Testis (tissue), 3 donors: ENCODE data around the gene HMGA1. TPM values are rescaled to one million over a fixed set of nuclear protein-coding genes. Genes with fewer than 3 reads are reported as not detected.

ENCODE experiments used
- DNase-seq: peaks from one replicate; pipeline ENCODE4 v3.0.0-alpha.2; 2019
- H3K27ac ChIP-seq, 2 donors: fragments of 200-600 bp; sonication (generic); one replicate each; pipeline ENCODE4 v1.5.1; 2019
- H3K27me3 ChIP-seq: fragments of 200-600 bp; sonication (generic); one replicate; pipeline ENCODE4 v1.5.1; 2019
- H3K36me3 ChIP-seq: fragments of 200-600 bp; sonication (generic); one replicate; pipeline ENCODE4 v1.5.1; 2017; ENCODE audit warnings: low read depth; ENCODE audit errors: missing control alignments
- H3K4me1 ChIP-seq: fragments of 200-600 bp; sonication (generic); one replicate; pipeline ENCODE4 v1.5.1; 2019
- H3K4me3 ChIP-seq, 2 donors: fragments of 200-600 bp; sonication (generic); one replicate each; pipeline ENCODE4 v1.5.1; 2017 to 2019
- H3K9me3 ChIP-seq: fragments of 200-600 bp; sonication (generic); one replicate; pipeline ENCODE4 v1.5.1; 2017
- POLR2A ChIP-seq: fragments of 450-650 bp; IDR thresholded peaks from one replicate; pipeline ENCODE4 v1.6.1; 2017; ENCODE audit warnings: antibody characterized with exemption, mild to moderate bottlenecking, moderate library complexity
- WGBS, 2 donors: methylation state at CpG; one replicate each; pipeline ENCODE4 v1.1.5; 2018; 5-methylcytosine and 5-hydroxymethylcytosine counted together
- intact Hi-C: fragments of 100-400 bp; cut with DNase I; formaldehyde crosslinking; loops from one replicate; pipeline ENCODE4 v1.15.1; 2023; ENCODE audit warnings: low total_unique reads
- polyA plus RNA-seq: library from polyadenylated mRNA; stranded (reverse); fragments of 350-450 nt; fragmentation: Illumina TruSeq; extraction: RNeasy Lipid Tissue Mini Kit (QIAGEN cat#74804); gene quantifications from one replicate; pipeline ENCODE4 v1.2.3, GENCODE V29; 2014; ENCODE audit warnings: low read depth, low replicate concordance; ENCODE audit not compliant: insufficient read depth
- total RNA-seq, 2 donors: library from RNA; depleted of rRNA; stranded (reverse); fragments of >200 nt; gene quantifications; one replicate each; pipeline ENCODE4 v1.2.3, GENCODE V29; 2016
- TF ChIP-seq, protein P1 (sequence below), 3 experiments: fragments of 450-650 bp in 2 of 3; fragments of 200-600 bp in 1 of 3; sonication (generic) in 1 of 3; IDR thresholded peaks; one replicate each; pipeline ENCODE4 v1.5.1; 2016 to 2019; ENCODE audit warnings: antibody characterized with exemption in 3 of 3, mild to moderate bottlenecking in 2 of 3, moderate library complexity in 1 of 3

HMGA1 gene
- total and polyA plus RNA-seq, 3 donors from 2014 or later, result 136 to 204 (median 184) TPM

DNA sequence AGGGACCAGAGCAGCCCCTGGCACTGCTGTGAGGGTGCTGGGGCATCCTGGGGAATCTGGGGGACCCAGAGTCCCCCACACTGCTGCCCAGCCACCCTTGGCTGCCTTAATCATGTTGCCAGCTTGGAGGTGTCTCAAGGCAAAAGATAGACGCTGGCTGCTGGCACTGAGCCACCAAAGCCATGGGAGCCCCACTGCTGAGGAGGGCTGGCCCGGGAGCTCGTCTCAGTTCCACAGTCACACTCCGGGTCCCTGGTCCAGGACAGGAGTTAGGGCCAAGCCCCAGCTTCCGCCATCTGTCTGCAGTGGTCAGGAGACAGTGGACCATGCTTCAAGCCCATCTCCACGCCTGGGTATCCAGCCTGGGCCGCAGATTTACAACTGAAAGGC is 41.0 kb upstream of the HMGA1 start:
- H3K4me3 ChIP-seq, result peak overlapping the region; percentile 46 to 61
- no peaks in the 10 kb centered on the region for H3K36me3 ChIP-seq
- 32 to 33% methylated on average over 1 to 7 of the region's 7 CpGs for WGBS, 2 donors
- no peak for TF ChIP-seq POLR2A
- TF ChIP-seq, protein P1, sequence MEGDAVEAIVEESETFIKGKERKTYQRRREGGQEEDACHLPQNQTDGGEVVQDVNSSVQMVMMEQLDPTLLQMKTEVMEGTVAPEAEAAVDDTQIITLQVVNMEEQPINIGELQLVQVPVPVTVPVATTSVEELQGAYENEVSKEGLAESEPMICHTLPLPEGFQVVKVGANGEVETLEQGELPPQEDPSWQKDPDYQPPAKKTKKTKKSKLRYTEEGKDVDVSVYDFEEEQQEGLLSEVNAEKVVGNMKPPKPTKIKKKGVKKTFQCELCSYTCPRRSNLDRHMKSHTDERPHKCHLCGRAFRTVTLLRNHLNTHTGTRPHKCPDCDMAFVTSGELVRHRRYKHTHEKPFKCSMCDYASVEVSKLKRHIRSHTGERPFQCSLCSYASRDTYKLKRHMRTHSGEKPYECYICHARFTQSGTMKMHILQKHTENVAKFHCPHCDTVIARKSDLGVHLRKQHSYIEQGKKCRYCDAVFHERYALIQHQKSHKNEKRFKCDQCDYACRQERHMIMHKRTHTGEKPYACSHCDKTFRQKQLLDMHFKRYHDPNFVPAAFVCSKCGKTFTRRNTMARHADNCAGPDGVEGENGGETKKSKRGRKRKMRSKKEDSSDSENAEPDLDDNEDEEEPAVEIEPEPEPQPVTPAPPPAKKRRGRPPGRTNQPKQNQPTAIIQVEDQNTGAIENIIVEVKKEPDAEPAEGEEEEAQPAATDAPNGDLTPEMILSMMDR (IDR thresholded peaks at IDR 0.05), result no peak
- no peaks in the 10 kb centered on the region for H3K4me1 ChIP-seq
- no peak for DNase-seq
- H3K27ac ChIP-seq, result no peak overlapping the region
- intact Hi-C loops, result loop anchor here (10.0 kb wide), 1 partner anchor 219 kb away; no protein-coding TSS in a partner anchor
- no peaks in the 10 kb centered on the region for H3K27me3 ChIP-seq
- H3K9me3 ChIP-seq, result no peaks in the 10 kb centered on the region

DNA sequence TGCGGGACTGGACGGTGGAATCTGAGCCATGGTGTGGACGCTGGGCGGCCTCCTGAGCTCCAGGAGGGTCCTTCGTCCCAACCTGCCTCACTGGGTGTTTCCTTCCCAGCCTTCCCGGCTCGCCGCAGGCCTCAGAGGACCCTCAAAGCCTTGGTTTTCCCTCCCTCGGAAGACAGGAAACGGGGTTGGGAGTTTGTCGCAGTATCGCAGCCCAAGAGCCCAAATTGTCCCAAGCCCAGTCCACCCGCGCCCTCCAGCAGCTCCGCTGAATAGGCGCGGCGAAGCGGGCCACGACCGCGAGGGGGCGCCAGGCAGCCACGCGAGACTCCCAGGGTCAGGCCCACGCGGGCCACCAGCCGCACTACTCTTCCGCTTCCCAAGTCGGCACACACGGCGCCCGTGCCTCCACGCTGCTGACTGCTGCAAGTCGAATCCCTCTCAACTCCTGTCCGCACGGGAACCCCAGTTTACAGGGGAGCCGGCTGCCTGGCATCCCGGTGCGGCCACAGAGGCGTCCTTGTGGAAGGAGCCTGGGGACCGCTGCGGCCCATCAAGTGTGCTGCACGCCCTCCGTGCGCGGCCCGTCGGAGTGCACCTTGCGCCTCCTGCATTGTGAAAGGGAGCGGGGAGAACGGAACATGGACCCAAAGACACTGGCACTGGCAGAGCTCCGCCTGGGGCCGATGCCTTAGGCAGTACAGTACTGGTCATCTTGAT is 40.4 kb upstream of the HMGA1 start:
- intact Hi-C loops, result loop anchor here (10.0 kb wide), 1 partner anchor 219 kb away; no protein-coding TSS in a partner anchor
- H3K9me3 ChIP-seq, result no peaks in the 10 kb centered on the region
- 4 to 8% methylated on average over 2 to 41 of the region's 54 CpGs for WGBS, 2 donors
- TF ChIP-seq POLR2A, result no peak
- TF ChIP-seq, protein P1 (IDR thresholded peaks at IDR 0.05), result peak; percentile 87 to 96 (median 89)
- no peaks in the 10 kb centered on the region for H3K27me3 ChIP-seq
- H3K4me1 ChIP-seq, result no peaks in the 10 kb centered on the region
- peak; percentile 92 for DNase-seq
- H3K27ac ChIP-seq, result no peak overlapping the region
- no peaks in the 10 kb centered on the region for H3K36me3 ChIP-seq
- H3K4me3 ChIP-seq, result peak overlapping the region; percentile 46 to 61

DNA sequence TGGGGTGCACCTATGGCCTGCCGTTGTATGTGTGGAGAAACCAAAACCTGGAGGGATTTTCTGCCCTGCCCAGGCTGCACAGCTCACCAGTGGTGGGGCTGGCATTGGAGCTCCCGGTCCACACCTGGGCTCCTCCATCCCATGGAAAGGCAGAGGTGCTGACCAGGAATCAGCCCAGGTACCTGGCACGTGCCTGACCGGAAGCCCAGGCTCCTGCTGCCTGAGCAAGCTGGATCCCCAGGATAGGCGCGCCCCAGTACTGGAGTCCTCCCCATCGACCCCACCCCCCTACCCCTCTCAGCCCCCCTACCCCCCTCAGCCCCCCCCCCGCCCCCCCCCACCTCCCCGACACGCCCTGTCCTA is 39.9 kb upstream of the HMGA1 start:
- no peak for DNase-seq
- Histone ChIP-seq H3K27ac (no peak overlapping the region), H3K27me3 (no peaks in the 10 kb centered on the region), H3K4me3 (peak overlapping the region; percentile 46 to 61), H3K4me1 (no peaks in the 10 kb centered on the region), H3K36me3 (no peaks in the 10 kb centered on the region), H3K9me3 (no peaks in the 10 kb centered on the region)
- TF ChIP-seq, protein P1 (IDR thresholded peaks at IDR 0.05), result no peak
- no peak for TF ChIP-seq POLR2A
- 54 to 70% methylated on average over 7 to 10 of the region's 10 CpGs for WGBS, 2 donors
- intact Hi-C loops, result loop anchor here (10.0 kb wide), 1 partner anchor 218 kb away; no protein-coding TSS in a partner anchor

DNA sequence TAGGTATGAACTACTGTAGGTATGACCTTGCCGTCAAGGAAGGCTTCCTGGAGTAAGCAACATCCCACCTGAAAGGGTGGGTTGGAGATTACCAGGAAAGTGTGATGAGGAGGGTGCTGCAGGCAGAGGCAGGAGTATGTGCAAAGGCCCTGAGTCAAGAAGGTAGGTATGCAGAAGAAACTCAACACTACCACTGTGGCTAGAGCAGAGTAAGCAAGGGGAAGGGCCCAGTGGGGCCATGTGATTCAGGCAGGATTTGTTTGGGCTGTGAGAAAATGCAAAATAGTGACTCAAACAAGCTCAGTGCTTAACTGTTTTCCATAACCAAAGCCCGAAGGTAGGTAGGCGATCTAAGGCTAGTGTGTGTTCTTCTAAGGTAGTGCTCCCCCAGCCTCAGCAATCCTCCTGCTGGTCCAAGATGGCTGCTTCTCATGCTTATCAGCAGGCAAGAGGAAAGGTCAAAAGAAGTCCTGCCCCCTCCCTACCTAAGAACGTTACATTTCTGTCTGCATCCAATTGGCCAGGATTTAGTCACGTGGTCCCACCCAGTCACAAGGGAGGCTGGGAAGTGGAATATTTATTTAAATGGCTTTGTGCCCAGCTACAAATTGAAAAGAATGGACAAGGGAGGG is 36.2 kb upstream of the HMGA1 start:
- DNase-seq, result no peak
- TF ChIP-seq, protein P1 (IDR thresholded peaks at IDR 0.05), result no peak
- no peak for TF ChIP-seq POLR2A
- no peaks in the 10 kb centered on the region for H3K9me3 ChIP-seq
- H3K4me3 ChIP-seq, result no peak overlapping the region
- no peaks in the 10 kb centered on the region for H3K36me3 ChIP-seq
- 49 to 53% methylated on average over 5 of the region's 5 CpGs for WGBS, 2 donors
- no peak overlapping the region for H3K27ac ChIP-seq
- H3K27me3 ChIP-seq, result no peaks in the 10 kb centered on the region
- no peaks in the 10 kb centered on the region for H3K4me1 ChIP-seq
- intact Hi-C loops, result no loop called here
